Calu3 (cell line): ENCODE data around the gene OR4D10. TPM values are rescaled to one million over a fixed set of nuclear protein-coding genes. Genes with fewer than 3 reads are reported as not detected.

Source experiments
- BruUV-seq: library from RNA; stranded (reverse); fragments of 400-500 nt; replicated peaks from 2 replicates; lab custom pipeline; 2021; lab: Mats Ljungman, UMichigan
- CTCF ChIA-PET: fragments of 300-600 bp; sonication (Branson Sonifier 250); formaldehyde crosslinking; loops from one replicate; lab custom pipeline; 2022; ENCODE audit warnings: antibody characterized with exemption; lab: Charles Lee
- DNase-seq: peaks from one replicate; pipeline ENCODE4 v3.0.0; 2022
- H3K27ac Mint-ChIP-seq: one replicate; pipeline ENCODE4 v1.8.0; 2022; ENCODE audit warnings: mixed read lengths; ENCODE audit not compliant: unreplicated experiment
- H3K27me3 Mint-ChIP-seq: one replicate; pipeline ENCODE4 v1.8.0; 2022; ENCODE audit warnings: mixed read lengths; ENCODE audit not compliant: unreplicated experiment
- H3K36me3 Mint-ChIP-seq: one replicate; pipeline ENCODE4 v1.8.0; 2022; ENCODE audit warnings: mild to moderate bottlenecking, moderate library complexity, mixed read lengths; ENCODE audit not compliant: insufficient read depth, unreplicated experiment
- H3K4me1 Mint-ChIP-seq: one replicate; pipeline ENCODE4 v1.8.0; 2022; ENCODE audit warnings: mild to moderate bottlenecking, low read depth, mixed read lengths; ENCODE audit not compliant: unreplicated experiment
- H3K4me3 Mint-ChIP-seq: one replicate; pipeline ENCODE4 v1.8.0; 2022; ENCODE audit warnings: mild to moderate bottlenecking, low read depth, moderate library complexity, mixed read lengths; ENCODE audit not compliant: unreplicated experiment
- H3K9me3 Mint-ChIP-seq: one replicate; pipeline ENCODE4 v1.8.0; 2022; ENCODE audit warnings: low read depth, mixed read lengths; ENCODE audit not compliant: unreplicated experiment
- CTCF ChIP-seq: fragments of 200-600 bp; IDR thresholded peaks from one replicate; pipeline ENCODE4 v1.8.0; 2022; ENCODE audit warnings: antibody characterized with exemption; ENCODE audit not compliant: unreplicated experiment
- intact Hi-C: fragments of 100-400 bp; cut with micrococcal nuclease; formaldehyde crosslinking; loops from one replicate; pipeline ENCODE4 v1.10.0; 2022; ENCODE audit not compliant: unreplicated experiment
- total RNA-seq: library from RNA; stranded (reverse); gene quantifications from 2 replicates; pipeline ENCODE4 v1.2.3, GENCODE V29; 2022

The OR4D10 gene
- total RNA-seq, 1 experiment from 2014 or later: not detected

- BruUV-seq: no TSS peak
- CTCF ChIA-PET: no interaction called here
- no peak overlapping the region for H3K4me3 Mint-ChIP-seq
- no peak for TF ChIP-seq CTCF
- no peak overlapping the region for H3K27ac Mint-ChIP-seq
- H3K4me1 Mint-ChIP-seq: no peaks in the 10 kb centered on the region
- intact Hi-C loops: no loop called here
- peaks cover 38% of the 10 kb centered on the region for H3K27me3 Mint-ChIP-seq
- H3K36me3 Mint-ChIP-seq: no peaks in the 10 kb centered on the region
- no peak for DNase-seq
- H3K9me3 Mint-ChIP-seq: no peaks in the 10 kb centered on the region
These were observed 2.1 kb downstream of the OR4D10 start for GRCh38 chr11:59475176-59475575.

GRCh38 chr11:59479906-59480305, 6.8 kb downstream of the OR4D10 start:
- H3K27ac Mint-ChIP-seq: no peak overlapping the region
- H3K4me3 Mint-ChIP-seq: no peak overlapping the region
- TF ChIP-seq CTCF: no peak
- intact Hi-C loops: no loop called here
- CTCF ChIA-PET: no interaction called here
- peaks cover 35% of the 10 kb centered on the region for H3K27me3 Mint-ChIP-seq
- no peaks in the 10 kb centered on the region for H3K36me3 Mint-ChIP-seq
- no peaks in the 10 kb centered on the region for H3K4me1 Mint-ChIP-seq
- H3K9me3 Mint-ChIP-seq: no peaks in the 10 kb centered on the region
- DNase-seq: no peak
- BruUV-seq: no TSS peak

GRCh38 chr11:59480359-59480758, 7.2 kb downstream of the OR4D10 start:
- no peak for TF ChIP-seq CTCF
- no TSS peak for BruUV-seq
- H3K9me3 Mint-ChIP-seq: no peaks in the 10 kb centered on the region
- H3K4me3 Mint-ChIP-seq: no peak overlapping the region
- H3K27ac Mint-ChIP-seq: no peak overlapping the region
- CTCF ChIA-PET: no interaction called here
- DNase-seq: no peak
- H3K36me3 Mint-ChIP-seq: no peaks in the 10 kb centered on the region
- H3K27me3 Mint-ChIP-seq: peaks cover 30% of the 10 kb centered on the region
- no peaks in the 10 kb centered on the region for H3K4me1 Mint-ChIP-seq
- intact Hi-C loops: no loop called here

- H3K4me1 Mint-ChIP-seq: no peaks in the 10 kb centered on the region
- H3K4me3 Mint-ChIP-seq: no peak overlapping the region
- DNase-seq: no peak
- intact Hi-C loops: no loop called here
- TF ChIP-seq CTCF: no peak
- BruUV-seq: no TSS peak
- no peaks in the 10 kb centered on the region for H3K9me3 Mint-ChIP-seq
- CTCF ChIA-PET: no interaction called here
- H3K27me3 Mint-ChIP-seq: peaks cover 62% of the 10 kb centered on the region
- no peaks in the 10 kb centered on the region for H3K36me3 Mint-ChIP-seq
- H3K27ac Mint-ChIP-seq: no peak overlapping the region
These were observed 28.8 kb downstream of the OR4D10 start for GRCh38 chr11:59501931-59502330.
